NCI-H2171 (cell line): ENCODE data around the gene ASPG.

ENCODE experiments used
- DNase-seq: peaks from one replicate; lab custom pipeline; 2025; lab: John Stamatoyannopoulos, UW

ASPG gene

DNA sequence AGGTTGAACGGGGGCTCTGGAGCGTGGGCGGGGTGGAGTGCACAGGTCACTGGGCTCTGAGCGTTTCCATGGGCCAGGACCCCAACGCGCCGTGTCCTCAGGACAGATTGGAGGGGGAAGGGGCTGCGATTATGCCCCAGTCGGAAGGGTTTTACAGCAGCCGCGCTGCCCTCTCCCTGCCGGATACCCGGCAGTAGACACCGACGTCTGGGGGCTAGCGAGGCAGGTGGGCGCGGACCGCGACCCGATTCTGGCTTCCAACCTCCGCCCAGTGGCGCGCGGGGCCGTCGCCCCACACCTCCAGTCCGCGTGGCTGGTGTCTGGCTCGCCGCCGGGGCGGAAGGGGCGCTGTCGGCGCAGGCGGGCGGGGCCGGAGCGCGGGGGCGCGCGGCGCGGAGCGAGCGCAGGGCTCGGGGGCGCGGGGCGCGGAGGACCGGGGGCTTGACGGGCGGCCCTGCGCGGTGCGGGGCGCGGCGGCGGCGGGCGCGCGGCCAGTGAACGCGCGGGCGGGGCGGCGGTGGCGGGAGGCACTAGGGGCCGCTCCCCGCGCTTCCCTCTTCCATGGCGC lies 50.5 kb downstream of the ASPG start:
- peak; percentile 36 for DNase-seq

DNA sequence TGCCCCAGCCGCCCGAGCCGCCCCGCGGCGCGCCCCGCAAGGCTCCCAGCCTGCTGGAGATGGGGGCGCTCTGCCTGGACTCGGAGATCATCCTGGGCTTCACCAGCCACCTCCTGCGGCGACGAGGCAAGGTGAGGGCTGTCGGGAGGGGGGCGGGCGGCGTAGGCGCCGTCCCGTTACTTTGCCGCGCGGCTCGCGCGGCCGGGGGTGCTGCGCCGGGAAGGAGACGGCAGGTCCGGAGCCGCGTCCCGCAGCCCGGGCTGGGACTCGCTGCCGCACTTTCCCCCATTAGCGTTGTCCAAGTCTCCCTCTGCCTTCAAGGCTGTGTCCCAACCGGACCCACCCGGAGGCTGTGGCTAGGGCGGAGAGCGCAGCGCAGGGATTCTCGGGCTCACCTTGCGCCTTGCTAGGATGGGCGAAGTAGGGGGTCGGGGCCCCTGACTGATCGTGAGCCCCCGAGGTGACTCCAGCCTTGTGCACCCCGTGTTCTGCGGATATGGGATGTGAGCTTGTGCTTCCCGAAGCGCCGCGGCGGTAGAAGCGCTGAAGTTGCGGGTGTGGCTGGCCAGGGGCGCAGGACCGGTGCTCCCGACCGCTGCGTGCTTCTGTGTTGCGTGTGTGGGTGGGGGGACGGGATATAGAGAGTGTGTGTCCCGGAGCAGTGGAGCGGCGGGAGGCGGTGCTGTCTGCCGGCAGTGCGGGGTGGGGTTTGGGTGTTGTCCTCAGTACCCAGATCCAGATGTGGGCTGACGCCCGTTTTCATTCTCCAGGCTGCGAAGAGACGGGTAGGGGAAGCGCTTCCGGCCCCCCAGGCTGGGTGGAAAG lies 51.2 kb downstream of the ASPG start:
- DNase-seq = no peak

DNA sequence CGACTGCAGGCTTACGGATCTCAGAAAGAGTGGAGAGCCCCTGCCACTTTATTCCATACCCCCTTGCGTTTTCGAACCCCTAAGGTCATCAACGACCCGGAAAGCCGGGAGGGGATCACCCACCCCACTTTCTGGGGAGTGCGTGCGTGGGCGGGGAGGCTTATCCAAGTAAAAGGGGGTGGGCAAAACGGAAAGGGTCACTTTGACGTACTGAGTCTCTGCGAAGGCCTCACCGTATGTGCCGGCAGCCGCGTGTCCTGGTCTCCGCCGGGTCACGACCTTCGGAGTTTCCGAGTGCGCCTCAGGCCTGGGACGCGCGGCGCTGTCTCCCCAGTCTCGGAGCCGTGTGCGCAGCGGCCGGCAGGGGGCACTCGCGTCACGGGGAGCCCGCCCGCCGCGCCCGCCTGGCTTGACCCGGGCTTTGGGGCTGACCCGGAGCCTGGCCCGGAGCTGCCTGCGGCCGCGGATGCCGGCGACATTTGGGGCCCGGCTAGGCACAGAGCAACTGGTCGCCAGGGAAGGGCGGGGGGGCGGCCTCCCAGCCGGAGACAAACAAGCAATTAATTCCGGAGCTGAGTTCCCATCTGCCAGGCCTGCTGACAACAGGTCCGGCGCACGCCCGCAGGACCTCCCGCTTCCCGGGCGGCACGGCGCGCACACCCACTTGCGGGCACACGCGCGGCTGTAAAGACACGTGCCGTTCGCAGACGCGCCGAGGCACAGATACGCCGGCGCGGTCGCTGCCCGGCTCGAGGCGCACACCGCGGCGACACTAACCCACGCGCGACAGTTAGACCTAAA lies 52.0 kb downstream of the ASPG start:
- DNase-seq = peak; percentile 73

DNA sequence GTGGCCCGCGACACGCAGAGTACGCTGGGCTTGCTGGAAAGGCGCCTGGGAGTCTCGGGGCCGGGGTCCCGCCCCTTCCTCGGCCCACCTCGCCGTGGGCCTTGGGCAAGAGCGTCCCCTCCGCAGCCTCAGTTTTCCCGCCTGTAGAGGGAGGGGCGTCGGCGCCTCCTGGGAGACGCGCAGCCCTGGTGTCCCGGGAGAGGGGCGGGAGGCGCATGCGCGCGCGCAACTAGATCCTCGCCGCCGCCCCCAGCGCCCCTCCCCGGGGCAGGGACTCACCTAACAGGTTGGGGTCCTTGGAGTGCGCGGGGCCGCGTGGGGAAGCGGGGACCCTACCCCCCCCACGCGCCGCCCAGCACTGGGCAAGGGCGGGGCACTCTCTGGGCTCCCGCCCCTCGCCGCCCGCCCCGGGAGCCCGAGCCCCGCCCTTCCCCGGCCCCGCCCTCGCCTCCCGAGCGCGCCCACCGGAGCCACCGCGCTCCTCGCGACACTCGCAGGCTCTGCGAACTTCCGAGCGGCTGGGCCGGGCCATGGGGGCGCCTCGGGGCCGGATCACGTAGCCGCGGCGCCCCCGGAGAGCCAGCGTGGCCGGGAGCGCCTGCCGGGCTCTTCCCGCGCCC lies 52.7 kb downstream of the ASPG start, which contains the start of gene KIF26A:
TSS of gene KIF26A (plus strand) at position 490 of the 620 bp plus-strand sequence. CDS start 136 bp downstream, outside the sequence.
- peak; percentile 95 for DNase-seq

DNA sequence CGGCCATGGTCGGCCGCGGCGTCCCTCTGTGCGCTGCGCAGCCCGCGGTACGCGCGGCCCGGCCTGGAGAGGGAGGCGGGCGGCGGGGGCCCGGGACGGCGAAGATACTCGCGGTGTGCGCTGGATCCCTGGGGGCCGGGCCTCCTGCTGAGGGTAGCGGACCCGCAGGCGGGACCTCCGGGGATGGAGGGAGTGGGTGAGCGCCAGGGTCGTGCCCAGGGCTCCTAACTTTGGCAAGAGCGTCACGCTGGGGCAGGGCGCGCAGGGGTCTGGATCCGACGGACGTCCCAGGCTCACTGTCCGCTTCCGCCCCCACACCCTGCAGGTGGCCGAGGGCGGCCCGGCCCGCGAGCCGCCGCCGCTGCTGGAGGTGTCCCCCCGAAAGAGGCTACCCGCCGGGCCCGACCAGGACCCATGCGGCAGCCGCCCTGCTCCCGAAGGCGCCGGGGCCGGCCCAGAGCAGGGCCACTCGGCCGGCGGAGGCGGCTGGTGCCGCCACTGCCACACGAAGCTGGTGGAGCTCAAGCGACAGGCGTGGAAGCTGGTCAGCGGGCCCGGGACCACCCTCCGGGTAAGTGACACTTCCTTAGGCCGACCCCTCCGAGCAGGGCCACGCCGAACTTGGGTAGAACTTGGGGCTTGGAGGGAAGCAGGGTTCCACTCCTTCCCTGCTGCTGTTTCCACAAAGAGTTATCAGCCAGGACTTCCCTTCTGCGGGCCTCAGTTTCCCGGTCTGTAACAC lies 53.4 kb downstream of the ASPG start:
- no peak for DNase-seq

DNA sequence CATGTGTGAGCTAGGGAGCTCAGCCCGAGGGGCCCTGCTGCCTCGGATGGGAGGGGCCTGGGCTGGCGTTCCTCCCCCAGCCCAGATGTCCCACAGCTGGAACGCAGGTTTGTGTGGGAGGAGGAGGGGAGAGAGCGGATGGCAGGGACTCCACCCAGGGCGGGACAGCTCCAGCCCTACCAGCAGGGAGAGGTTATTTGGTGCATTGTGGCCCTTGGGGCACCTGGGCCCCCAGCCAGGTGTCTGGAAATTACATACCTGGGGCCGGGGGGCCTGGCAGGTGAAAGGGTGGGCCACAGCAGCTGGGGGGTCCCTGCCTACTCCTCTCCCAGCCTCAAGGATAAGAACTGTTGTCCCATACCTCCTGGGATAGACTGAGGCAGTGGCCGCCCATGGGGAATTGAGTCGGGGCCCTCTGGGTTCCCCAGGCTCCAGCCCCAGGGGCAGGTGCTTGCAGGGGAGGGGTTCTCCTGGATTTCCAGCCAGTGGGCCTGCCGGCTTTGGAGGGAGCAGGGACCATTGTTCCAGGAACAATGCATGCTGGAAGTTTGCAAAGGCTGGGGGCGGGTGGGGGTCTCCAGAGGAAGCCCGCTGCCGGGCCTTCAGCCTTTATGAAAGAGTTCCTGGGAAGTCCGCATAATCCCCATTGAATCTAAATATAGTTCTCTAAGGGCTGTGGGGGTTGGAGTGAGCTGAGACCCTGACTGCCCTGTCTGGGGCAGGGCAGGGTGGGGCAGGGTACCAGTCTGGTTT lies 54.1 kb downstream of the ASPG start:
- DNase-seq = no peak

DNA sequence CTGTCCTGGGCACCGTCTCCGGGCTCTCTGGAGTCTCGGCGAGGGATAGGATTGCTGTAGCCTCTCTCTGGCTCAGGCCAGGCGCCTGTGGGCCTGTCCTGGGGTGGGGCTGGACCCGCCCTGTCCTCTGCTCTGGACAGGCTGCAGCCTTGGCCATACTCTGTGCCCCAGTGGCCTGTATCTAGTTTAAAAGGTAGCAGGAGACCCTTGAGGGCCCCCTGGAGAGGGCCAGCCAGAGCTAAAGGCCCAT lies 54.6 kb downstream of the ASPG start:
- DNase-seq = no peak

DNA sequence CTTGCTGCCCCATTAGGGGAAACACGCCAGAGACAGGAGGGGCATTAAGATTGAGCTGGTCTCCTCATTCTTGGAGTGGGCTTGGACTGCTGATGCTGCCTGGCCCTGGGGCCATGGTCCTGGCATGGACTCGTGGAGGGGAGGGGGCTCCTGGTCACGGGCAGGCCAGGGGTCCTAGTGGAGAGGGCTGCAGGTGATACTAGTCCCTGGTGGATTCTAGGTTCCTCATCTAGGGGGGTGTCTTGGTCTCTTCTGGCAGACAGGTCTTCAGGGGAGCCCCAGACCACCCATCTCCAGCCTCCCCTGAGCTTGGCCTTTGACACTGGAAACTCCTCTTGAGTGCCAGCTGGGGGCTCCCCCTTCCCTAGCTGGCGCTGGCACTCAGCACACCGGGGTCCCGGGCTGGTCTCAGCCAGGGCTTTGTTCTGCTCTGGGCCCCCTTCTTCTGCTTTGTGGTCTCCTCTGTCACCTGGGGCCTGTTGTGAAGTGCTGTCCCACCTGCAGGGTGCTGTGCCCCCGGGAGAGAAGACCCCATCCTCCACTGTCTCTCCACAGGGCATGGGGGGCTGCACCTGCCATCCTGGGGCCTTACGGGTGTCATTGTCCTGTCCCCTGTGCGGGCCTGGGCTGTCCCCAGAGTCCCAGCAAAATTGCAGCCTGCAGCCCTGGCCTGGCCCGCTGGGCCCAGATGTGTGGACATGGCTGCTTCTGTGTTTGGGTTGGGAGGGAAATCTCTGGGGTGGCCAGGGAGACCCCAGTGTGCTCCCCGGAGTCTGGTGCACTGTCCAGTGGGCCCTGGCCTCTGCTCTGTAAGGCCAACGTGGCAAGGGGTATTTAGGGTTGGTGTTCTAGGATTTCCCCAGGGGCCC lies 55.2 kb downstream of the ASPG start:
- no peak for DNase-seq

DNA sequence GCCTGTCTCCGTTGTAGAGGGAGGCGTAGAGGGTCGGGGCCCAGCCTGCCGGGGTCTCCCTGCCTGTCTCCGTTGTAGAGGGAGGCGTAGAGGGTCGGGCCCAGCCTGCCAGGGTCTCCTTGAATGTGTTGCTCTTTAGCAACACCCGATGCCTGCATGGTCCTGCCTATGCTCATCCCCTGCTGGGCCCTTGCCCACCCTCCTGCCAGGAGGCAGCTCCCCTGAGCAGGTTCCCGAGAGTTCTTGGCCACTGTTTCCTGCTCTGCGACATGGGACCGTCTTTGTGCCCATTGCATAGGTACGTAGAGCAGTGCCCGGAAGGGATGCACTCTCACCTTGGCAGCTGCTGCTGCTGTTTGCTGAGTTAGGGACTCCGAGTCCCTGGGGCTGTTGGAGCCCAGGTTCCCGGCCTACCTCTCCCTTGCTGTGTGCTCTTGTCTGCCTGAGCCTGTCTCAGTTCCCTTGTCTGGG lies 56.2 kb downstream of the ASPG start:
- DNase-seq = no peak

DNA sequence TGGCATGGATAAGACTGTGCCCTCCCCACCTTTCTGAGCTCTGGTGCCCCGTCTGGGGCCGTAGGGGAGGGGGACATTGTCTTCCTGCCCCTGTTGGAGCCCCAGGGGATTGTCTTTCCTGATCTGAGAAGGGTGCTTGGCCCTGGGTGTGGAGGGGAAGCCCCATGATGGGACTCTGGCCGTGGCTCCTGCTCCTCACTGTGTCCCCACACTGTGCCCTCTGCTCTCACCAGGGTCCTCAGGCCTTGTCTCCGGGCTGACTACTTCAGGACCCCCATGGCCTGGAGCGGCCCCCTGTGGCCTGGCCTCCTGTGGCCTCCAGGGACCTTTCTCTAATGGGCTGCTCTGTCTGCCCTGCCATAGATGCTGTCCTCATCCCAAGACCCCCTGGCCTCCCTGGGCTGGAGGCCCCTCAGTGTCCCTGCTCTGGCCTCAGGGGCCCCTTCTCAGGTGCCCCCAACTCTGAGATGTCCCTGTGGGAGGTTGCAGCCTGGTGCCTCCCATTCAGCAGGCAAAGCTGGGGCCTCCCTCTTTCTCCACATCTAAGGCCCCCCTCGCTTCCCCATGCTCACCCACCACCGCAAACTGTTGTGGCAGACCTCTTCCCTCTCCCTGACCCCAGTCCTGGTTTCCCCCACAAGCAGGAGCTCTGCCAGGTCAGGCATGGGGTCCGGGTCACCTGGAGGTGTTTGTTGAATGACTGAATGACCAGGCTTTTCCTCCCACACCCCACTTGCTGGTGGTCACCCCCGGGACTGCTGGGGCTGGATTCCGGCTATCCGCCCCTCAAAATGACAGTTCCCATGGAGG lies 56.8 kb downstream of the ASPG start:
- DNase-seq = no peak

DNA sequence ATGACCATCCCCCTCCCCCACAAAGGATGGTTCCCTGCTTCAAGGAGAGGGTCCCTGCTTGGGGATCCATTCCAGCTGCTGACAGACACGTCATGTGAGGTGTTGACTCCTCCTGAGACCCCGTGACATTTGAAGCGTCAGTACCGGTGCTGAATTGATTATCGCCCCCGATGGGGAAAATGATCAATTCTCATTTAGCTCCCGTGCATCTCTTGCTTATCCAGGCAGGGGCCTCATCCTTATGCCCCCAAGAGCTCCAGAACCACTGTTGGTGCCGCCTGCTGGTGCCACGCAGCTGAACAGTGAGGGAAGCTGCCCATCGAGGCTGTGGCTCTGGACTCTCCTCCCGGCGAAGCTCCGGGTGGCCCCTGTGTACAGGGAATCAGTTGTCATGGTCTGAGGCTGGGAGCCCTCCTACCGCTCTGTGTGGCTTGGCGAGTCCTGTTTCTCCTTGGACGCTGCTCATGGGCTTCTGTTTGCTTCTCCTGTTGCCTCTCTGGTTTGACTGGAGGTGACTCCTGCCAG lies 57.5 kb downstream of the ASPG start:
- no peak for DNase-seq

DNA sequence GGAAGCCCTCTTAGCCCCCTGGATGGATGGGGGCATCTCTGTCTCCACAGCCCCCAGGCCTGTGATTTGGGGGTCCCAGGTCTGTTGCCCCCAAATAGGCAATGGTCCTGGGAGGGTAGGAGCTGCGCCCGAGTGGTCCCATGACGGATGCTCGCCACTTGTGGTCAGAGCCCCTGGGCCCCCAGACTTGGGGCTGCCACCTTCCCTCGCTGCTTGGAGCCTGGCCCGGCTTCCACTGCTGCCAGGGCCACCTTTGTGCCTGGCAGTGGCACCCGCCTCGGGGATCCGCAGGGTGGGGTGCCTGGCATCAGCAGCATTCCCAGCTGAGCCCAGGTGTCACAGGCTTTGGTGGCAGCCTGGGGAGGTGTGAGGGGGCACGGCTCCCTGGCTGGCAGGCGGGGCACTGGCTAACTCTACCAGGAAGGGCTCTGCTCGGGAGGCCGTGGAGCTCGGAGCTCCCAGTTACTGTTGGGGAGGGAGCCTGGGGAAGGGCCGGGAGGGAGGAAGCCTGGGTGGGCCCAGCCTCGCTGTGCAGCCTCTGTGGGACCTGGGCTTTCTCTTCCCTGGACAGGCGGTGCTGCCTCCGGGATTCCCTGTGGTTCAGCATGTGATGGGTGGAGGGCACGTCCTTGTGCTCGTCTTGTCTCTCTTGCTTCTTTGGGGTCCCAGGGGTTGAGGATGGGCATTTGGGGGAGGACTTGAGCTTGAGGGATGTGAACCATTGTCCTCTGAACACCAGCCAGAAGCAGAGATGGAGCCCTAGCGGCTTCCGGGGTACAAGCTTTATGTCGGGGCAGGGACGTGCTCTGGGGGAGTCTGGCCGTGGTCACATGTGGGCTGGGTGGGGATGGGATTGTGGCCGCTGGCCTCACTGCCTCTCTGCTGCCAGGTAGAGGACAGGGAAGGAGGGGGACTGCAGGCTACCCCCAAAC lies 58.3 kb downstream of the ASPG start:
- no peak for DNase-seq

DNA sequence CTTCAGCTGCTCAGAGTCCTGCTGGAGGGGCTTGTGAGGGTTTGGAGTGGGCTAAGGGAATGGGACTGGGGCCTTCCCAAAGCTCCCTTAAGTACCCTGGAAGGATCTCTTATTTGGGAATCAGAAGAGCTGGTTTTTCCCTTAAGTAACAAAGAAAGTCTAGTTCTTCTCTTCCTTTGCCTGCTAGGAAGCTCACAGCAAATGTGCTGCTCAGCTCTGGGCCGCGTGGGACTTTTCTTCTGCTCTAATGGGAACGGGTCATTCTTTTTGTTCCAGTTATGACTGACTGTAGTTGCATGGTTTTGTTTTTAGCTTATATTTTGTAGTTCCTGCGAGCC lies 58.9 kb downstream of the ASPG start:
- no peak for DNase-seq

DNA sequence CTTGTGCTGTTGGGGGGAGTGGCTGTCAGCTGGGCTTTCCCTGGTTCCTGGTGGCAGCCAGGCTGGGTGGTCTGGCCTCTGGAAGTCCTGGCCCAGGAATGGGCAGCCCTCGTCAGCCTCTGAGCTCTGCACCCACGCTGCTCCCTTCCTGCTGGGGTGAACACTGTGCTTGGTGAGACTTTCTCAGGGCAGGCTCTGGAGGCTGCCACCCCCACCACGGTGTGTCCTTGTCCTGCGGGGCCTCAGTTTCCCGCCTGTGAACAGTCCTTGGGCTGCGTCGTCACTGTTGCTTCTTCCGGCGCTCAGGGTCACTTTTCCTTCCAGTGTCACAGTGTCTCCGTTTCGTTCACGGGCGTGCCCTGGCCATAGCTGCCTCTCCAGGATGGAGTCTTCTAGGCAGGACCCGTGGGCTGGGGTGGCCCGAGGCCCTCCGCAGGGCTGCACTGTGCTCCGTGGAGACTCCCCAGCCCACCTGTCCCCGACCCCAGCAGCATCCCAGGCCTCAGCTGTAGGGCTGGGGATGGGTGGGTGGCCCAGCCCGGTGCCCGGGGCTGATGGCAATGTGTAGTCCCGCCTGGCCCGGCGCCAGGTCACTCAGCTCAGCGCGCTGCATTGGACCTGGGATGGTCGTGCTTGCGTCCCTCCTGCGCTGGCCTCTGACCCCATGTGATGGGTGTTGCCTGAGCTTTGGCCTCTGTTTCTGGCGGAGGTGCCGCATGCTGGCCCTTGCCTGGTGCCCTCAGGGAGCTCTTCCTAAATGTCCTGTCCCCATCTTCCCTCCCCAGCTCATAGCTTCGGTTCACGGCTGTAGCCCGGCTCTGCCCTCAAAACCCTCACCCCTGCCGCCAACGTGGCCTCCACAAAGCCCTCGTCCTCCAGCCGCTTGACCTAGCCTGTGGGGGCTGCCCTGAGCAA lies 59.7 kb downstream of the ASPG start:
- DNase-seq = no peak

DNA sequence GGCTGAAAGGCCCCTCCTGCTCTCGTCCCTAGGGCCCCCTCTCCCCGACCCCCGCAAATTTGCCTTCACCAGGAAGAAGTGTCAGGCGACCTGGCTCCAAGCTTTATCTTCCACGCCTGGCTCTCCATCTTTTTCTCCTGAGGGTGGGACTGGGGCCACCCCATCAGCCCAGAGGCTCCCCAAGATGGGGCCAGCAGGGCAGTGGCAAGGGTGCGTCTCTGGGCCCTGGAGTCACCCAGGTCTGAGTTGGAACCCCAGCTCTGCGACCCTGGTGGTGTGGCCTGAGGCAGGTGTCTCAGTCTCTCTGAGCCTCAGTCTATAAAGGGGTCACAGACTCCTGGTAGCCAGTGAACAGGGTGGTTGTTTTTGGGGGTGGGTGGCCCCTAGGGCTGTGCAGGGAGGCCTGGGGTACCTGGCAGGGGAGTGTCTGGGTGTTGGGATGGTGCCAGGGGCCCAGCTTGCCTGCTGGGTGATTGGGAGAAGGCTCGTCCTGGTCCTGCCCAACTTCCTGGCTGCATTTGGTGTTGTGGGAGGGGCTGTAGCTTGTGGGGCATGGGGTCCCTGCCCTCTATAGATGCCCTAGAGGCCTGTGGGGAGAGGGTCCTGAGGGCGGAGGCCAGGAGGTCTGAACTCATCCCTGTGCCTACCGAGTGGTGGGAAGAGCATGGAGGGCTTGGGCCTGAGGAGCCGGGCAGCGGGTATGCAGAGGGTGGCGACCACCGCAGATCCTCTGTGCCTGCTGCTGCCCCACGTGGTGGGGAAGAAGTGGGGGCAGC lies 60.5 kb downstream of the ASPG start:
- DNase-seq = no peak
